Activated T-helper 1 cell treated with anti-CD3 and anti-CD28 coated beads, Interleukin-2, amount 50 U/mL, for 16 hours (primary cell): ENCODE data around the gene GALNT12.

Experiments used
- DNase-seq, 2 donors: peaks; one replicate each; pipeline ENCODE4 v3.0.0-alpha.2; 2020; ENCODE audit warnings: low read depth in 1 of 2, low spot score in 1 of 2

The GALNT12 gene

DNA sequence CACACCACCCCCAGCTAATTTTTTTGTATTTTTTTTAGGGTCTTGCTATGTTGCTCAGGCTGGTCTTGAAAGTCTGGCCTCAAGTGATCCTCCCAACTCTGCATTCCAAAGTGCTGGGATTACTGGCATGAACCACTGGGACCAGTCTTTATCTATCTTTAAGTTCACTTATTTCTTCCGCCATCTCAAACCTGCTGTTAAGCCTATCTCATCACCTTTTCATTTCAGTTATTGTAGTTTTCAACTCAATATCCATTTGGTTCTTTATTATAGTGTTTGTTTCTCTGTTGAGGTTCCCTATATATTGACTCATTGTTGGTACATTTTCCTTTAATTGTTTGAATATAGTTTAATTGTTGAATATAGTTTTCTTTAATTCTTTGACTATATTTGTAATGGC lies 48.1 kb downstream of the GALNT12 start:
- no peak for DNase-seq

DNA sequence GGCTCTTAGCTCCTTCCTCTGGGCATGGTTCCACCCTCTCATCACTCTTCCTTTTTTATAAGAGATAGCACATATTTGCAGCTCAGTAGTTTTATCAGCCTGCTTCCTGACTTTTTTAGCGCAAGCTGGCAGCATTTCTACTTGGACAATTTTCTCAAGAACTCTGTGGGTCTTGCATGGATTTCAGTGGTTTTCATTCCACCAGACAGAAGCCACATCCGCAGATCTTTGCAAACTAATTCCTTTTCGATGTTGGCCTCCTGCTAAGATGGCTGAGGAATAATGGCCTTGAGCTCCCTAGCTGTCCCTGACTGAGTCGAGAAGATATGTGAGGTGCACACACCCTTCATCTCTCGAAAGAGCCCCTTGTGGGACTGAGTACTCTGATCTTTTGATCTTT lies 49.5 kb downstream of the GALNT12 start:
- DNase-seq = no peak

DNA sequence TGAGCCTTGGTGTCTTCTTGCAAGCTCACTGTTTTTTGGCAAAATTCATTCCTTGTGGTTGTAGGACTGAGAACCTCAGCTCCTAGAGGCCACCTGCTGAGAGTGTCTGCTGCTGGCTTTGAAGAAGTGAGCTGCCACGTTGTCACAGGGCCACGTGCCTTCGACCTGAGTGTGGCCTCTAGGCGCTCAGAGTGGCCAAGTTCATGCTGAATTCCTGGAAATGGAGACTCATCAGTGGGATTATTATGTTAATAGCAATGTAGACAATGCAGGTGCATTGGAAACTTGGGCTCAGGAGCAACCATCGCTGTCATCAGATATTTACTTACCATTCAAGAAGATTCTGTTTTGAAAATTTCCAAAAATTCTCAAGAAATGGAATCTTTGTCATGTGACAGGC lies 52.5 kb downstream of the GALNT12 start:
- DNase-seq = no peak

DNA sequence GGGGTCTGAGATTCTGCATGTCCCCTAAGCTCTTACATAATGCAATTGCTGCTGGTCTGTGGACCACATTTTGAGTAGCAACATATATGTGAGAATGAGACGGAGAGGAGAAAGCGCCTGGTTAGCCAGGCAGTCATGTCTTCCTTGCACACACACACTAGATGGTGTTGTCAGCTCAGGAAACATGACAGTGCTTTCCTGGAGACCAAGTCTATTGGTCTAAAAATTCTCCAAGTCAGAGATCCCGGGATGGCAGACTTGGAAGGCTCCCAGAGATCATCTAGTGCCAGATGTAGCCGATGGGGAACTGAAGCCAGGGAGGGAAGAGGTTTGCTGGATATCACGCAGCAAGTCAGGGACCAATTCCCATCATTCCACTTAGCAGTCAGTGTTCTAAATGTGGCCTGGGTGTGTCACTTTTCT lies 53.4 kb downstream of the GALNT12 start:
- DNase-seq = no peak

DNA sequence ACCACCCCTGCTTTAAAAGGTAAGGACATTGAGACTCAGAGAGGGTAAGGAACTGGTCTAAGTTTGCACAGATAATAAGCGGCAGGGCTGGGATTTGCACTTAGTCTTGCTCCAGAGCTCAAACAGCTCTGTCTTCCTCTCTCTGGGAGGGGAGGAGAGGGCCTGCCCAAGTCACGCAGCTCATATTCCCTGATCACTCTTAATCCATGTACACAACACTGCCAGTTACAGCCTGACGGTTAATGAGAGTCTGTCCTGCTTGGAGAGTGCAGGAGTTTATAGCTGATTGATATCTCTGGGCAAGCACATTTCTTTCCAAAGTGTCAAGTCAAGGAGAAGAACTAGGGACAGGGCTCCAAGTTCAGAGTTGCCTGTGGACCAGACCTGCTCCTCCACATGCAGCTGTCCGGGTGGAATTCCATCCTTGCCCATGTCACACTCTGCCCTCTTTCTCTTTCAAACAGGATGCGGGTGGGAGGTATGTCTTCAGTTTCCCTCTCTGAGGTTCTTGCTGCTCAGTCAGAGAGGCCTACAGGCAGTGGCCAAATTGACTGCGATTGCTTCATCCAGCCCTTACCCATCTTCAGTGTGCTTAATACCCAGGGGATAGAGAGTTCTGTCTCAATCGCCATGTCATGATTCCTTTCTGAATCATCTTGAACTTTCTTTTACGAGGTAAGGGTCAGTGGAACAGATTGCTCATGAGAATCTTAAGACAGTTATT lies 54.5 kb downstream of the GALNT12 start:
- no peak for DNase-seq

- DNase-seq = no peak
Measured at GRCh38 chr9:98862936-98863335, 55.5 kb downstream of the GALNT12 start.

DNA sequence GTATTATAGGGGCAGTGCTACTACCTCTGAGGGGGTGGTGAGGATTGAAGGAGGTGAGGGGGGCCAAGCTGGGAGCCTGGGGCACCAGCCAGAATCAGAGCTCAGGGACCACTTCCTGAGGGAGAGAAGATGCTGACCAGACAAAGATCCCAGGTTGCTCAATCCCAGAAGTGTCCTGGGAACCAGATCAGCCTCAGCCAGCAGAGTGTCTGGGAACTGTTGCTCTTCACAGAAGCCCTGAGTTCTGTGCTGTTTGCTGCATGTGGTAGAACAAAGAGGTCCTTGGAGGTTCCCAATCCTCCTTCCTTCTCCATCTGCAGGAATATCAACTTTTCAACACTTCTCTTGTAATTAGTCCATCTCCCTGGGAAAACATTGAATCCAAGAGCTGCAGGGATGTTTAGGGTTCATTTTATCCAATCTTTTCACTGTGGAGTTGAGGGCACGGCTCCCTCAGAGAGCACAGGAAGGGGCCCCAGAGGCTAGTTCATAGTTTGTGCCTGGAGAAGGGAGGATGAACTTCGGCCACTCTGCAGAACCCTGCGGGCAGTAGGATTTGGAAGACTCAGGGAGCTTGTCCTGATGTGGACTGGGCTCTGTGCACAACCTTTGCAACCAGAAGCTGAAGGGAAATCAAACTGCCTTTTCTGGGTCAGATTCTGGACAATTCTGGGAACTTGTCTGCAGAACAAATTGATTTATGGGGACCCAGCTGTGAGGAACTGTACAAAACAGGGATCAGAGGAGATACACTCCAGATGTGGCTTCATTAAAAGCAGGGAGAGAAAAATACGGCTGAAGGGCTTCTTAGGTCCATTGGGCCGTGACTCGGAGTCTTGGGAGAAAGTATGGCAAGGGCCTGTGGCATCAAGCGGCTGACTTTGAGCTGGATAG lies 57.1 kb downstream of the GALNT12 start:
- DNase-seq = no peak

GRCh38 chr9:98865284-98865875 lies 57.9 kb downstream of the GALNT12 start:
- DNase-seq = no peak

DNA sequence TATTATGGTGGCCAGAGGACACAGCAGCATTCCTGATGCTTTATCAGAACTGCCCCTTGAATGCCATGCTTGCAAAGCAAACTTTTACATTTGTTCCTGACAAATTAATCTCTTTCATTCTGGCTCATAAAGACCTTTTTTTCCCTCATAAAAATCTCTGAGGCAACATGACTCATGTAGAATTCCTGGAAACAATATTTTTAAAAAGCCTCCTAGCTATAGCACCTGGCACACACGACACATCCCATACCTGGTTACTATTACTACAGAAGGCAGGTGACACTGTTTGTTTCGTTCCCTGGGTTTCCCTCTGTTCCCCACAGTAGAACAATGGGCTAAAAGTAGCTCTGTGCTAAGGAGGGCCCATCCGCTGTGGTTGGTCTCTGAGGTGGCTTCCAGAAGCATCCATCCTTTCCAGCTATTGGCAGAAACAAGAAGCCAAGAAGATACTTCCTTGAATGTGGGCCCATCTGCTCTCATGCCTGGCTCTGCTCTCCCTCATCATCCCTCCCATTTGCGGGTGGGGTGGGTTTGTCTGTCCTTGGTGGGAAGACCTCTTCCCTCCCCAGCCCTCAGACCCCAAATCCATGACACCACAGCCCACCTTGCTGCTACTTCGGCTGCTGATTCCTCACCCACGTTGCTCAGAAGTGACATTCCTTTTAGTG lies 59.1 kb downstream of the GALNT12 start:
- DNase-seq = no peak

GRCh38 chr9:98867103-98867428 lies 59.6 kb downstream of the GALNT12 start:
- no peak for DNase-seq

DNA sequence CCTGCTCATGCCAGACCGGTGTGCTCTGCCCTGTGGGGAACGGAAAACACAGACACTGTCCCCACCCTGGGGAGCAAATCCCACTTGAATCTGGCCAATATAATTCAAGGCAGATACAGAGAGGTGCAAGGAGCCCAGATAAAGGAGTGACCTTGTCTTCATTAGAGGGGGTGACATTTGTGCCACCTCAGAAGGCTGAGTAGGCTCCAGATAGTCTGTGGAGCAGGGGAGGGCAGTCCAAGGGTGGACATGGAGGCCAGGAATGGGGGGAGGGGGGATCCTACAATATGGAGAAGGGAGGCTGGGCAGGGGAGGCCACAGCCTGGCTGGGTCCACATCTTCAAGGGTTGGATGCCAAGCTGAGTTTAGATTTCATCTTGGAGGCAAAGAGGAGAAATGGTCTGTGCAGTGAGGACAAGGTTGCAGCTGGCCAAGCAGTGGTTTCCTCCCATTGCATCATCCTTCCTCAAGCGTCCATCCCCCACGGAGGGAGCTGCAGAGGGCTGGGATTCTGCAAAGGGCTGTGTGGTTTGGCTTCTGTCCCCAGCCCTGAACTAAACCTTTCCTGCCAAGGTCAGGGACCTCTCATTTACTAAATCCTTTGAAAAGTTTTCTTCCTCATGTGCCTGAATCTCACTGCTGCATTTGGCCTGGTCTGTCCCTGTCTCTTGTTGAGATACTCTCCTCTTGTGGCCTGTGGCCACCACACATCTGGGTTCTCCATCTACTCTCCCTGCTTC lies 60.1 kb downstream of the GALNT12 start:
- DNase-seq = no peak

DNA sequence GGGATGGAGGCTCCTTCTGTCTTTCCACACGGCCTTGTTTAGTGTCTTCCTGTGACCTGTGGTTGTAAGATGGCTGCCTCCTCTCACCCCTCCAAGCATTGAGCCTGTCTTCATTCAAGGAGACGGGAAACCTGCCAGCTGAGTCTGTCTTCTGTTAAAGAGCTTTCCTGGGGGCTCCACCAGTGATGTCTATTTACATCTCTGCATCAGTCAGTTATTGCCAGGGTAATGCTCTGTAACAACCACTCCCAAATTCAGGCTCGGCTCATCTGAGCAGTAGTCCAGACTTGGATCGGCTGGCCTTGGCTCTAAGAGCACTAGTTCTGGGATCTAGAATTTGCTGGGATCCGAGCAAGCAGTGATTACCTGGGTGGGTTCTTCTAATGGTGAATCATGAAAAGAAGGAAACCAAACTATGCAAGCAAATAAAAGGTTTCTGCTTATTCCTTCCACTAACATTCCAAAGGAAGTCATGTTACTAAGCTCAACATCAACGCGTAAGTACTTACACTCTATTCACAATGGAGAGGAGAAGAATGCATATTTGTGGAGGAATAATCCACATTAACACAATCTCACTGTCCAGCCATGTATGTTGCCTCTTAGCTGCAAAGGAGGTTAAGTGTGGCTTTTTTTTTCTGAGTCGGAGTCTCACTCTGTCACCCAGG lies 61.7 kb downstream of the GALNT12 start:
- no peak for DNase-seq

DNA sequence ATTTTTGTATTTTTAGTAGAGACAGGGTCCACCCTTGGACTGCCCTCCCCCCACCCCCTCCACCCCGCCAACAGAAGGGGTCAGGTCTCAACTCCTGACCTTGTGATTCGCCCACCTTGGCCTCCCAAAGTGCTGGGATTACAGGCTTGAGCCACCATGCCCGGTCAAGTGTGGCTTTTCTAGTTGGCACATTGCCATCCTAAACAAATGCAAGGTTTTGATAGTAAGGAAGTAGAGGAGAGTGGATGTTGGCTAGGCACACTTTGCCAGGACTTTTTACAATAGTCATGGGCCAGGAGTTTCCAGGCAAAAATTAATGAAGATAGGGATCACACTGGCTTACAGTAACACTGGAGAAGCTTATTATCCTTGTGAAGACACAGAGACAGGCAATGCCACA lies 62.4 kb downstream of the GALNT12 start:
- no peak for DNase-seq

DNA sequence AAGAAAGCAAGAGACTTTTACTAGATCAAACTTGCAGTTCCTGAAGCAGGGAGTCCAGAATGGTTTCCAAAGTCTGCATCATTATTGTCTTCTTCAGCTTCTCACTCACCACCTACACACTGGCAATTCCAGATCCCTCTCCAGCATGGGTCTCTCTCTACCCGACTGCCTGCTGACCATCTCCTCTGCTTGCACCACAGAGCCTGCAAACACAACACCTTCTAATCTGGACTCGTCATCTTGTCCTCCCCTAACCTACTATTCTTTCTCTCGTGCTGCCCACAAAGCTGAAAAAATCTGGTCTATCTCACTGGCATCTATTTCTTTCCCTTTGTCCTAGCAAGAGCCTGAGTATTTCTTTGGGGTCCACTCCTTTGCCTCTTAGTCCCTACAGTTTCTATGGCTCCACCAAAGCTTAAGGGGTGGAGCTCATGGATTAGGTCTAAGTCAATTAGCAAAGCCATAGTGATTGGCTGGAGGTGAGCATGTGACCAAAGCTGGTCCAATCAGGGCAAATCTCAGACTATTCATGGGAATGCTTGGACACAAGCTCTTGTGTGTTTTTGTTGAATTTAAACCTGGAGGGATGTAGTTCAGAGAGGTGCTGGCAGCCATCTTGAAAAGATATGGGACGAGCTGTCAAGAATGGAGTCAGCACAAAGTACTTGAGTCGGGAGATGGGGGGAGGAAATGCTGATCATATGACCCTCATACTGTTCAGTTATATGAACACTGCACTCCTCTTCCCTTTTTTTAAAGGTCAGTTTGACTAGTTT lies 63.5 kb downstream of the GALNT12 start:
- DNase-seq = no peak

DNA sequence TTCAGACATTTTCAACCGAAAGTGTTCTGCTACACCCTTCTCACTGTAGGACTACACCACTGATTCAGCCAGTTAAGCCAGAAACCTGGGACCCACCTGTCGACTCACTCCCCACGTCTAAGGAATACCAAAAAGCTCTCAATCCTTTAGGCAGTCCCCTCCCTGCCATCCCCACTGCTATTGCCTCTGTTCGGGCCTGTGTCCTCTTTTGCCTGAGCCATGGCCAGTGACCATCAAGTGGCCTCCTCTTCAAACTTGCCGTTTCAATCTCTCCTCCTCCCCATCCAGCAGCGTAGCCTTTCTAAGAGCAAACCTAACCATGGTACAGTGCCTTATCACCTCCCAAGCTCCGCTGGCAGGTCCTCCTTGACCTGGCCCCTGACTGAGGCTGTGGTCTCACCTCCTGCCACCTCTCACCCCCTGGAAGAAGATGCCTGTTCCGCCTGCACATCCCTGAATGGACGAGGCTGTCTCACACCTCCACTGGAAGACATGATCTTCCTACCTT lies 64.1 kb downstream of the GALNT12 start:
- DNase-seq = no peak

DNA sequence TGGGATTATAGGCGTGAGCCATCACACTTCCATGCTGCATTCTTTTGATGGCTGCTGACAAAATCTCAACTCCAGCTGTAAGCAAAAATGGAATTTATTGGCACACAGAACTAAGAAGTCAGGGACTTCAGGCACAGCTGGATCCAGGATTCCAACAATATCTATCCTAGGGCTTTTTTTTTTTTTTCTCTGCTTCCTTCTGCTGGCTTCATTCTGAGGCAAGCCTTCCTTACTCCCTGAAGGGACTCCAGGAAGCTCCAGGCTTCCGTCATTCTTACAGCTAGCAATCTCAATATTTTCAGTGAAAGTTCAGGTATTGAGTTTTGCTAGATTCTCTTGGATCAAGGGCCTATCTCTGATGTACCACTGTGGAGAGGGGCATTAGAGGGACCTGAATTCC lies 66.1 kb downstream of the GALNT12 start:
- no peak for DNase-seq

DNA sequence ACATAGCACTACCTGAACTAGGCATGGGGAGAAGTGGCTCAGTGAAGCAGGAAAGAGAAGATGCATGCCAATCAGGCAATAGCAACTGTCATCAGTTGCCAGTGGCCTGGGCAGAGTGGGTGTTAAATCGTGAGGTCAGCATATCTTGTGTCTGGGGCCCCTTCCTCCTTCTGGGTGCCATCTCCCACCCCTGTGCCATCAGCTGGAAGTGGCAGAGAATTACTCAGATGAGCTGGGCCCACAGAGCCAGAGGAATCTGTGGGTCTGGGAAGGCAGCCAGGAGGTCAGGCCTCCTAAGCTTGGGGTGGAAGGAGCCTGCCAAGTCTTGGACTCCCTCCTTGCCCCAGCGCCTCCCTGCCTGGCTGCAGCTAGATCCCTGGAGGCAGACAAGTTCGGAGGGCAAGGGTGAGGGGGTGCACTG lies 66.5 kb downstream of the GALNT12 start:
- no peak for DNase-seq

GRCh38 chr9:98874721-98875255 lies 67.3 kb downstream of the GALNT12 start:
- no peak for DNase-seq

DNA sequence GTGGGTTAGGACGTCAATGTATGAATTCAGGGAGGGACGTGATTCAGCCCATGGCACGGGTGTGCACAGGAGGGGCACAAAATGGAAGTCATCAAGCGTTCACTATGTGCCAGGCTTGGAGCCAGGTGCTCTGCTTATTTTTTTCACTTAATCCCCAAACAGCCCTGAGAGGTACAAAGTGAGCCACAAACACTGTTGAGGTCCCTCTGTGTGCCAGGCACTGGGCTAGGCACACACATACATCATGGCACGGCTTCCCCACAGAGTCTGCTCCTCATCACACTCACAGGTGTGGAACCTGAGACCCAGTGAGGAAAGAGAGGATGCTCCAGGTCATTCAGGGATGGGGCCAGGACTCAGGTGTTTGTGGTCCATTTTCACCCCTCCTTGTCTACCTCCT lies 68.1 kb downstream of the GALNT12 start:
- no peak for DNase-seq
